ENCODE measurements around the gene GAB3.

GAB3 gene

DNA sequence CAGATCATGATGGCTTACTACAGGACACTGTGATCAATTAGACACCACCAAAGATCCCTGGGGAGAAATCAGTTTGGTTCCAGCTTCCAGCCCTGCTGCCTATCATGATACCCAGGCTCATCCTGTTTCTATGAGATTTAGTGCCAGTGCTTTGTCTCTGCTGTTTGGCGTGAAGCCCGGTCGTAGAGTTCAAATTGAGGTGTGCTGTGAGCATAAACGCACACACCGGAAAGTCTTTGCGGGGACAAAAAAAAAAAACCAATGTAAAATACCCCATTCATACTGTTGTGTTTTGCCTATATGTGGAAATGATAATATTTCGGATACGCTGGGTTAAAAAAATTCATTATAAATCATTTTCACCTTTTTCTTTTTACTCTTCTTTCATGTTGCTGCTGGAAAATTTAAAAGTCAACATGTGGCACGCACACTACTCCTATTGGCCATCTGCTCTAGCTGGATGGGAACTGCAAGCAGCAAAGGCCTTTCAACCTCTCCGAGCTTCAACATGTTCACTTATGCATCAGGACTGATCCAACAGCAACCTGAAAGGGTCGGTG, 11.2 kb upstream of the GAB3 start:
- Histone ChIP-seq H3K27me3 (ENCODE audit: insufficient read depth, low read length, poor library complexity, severe bottlenecking) (no peaks in the 10 kb centered on the region), H3K4me1 (ENCODE audit: insufficient read depth, low read length, poor library complexity, severe bottlenecking) (peaks cover 19% of the 10 kb centered on the region), H3K4me3 (ENCODE audit: low read length, poor library complexity, severe bottlenecking) (peak overlapping the region; percentile 83), H3K4me2 (ENCODE audit: low read depth, low read length, poor library complexity, severe bottlenecking) (peak overlapping the region; percentile 89), H2AFZ (ENCODE audit: low read length) (peak overlapping the region; percentile 84), H3K79me2 (ENCODE audit: insufficient read depth, low read length) (peaks cover 42% of the 10 kb centered on the region), H4K20me1 (ENCODE audit: insufficient read depth, low read length, poor library complexity, severe bottlenecking) (peaks cover 22% of the 10 kb centered on the region), H3K9me2 (replicated peaks; ENCODE audit: low read depth, low read length) (no peaks in the 10 kb centered on the region), H3F3A (ENCODE audit: low read depth) (no peaks in the 10 kb centered on the region), H3K36me3 (ENCODE audit: insufficient read depth, low read length) (peaks cover 22% of the 10 kb centered on the region), H3K9ac (ENCODE audit: low read depth, low read length, poor library complexity, severe bottlenecking) (peak overlapping the region; percentile 86), H3K9me3 (ENCODE audit: insufficient read depth, low read depth, low read length) (no peaks in the 10 kb centered on the region)
- TF ChIP-seq, protein P1, sequence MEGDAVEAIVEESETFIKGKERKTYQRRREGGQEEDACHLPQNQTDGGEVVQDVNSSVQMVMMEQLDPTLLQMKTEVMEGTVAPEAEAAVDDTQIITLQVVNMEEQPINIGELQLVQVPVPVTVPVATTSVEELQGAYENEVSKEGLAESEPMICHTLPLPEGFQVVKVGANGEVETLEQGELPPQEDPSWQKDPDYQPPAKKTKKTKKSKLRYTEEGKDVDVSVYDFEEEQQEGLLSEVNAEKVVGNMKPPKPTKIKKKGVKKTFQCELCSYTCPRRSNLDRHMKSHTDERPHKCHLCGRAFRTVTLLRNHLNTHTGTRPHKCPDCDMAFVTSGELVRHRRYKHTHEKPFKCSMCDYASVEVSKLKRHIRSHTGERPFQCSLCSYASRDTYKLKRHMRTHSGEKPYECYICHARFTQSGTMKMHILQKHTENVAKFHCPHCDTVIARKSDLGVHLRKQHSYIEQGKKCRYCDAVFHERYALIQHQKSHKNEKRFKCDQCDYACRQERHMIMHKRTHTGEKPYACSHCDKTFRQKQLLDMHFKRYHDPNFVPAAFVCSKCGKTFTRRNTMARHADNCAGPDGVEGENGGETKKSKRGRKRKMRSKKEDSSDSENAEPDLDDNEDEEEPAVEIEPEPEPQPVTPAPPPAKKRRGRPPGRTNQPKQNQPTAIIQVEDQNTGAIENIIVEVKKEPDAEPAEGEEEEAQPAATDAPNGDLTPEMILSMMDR (conservative IDR thresholded peaks at IDR 0.05; ENCODE audit: low read length): no peak
- no peak for TF ChIP-seq EZH2phosphoT487 (IDR thresholded peaks at IDR 0.05; ENCODE audit: borderline replicate concordance)

DNA sequence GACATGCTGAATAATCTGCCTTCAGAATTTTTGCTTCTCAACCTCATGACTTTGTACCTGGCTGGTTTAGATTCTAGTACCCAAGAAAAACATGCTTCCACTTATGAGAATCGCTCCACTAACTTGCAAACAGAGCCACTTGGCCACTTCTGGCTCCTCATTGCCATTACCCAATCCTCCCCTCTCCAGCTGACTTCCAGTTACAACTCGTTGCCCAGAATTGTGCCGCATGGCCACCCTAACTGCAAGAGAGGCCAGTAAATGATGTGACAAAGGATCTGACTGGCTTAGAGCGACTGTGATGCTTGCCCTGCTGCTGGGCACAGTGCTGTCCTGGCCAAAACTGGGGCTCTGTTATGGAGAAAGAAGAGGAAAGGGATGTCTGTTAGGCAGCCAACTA, 7.8 kb upstream of the GAB3 start:
- no peak overlapping the region; the same call in 1 of the 2 replicates for H2AFZ ChIP-seq (ENCODE audit: low read length)
- no peaks in the 10 kb centered on the region for H3K36me3 ChIP-seq (ENCODE audit: insufficient read depth, low read length)

DNA sequence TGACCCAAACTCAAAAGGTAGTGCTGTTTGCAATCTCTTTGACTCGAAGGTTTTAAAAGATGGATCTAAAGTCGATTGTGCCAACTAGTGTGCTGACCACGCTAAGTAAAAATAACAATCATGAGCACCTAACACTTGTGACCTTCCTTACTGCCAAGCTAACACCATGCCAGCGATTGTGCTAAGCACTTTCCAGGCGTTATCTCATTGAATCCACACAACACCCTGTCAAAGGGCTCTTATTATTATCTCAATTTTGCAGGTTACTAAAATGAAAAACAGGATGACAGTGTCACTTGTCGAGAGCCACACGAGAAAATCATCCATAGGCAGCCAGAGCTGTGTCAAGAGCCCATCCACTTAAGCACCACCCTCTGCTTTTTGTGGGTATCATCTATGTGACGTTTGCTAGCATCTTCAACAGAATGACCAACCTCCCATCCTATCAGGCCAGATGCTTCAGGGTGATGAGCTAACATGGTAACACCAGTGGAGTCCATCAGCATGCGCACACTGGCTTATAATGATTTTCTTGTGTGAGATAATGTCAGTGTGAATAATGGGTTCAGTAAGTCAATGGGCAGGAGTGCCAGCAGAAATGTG, 893 bp upstream of the GAB3 start:
- H3K9me3 ChIP-seq (ENCODE audit: insufficient read depth, low read depth, low read length): no peaks in the 10 kb centered on the region
- H3K36me3 ChIP-seq (ENCODE audit: insufficient read depth, low read length): no peaks in the 10 kb centered on the region
- no peaks in the 10 kb centered on the region for H3K9me2 ChIP-seq (replicated peaks; ENCODE audit: low read depth, low read length)
- H3K4me1 ChIP-seq (ENCODE audit: insufficient read depth, low read length, poor library complexity, severe bottlenecking): peaks cover 24% of the 10 kb centered on the region
- H3K9ac ChIP-seq (ENCODE audit: low read depth, low read length, poor library complexity, severe bottlenecking): no peak overlapping the region
- no peak overlapping the region for H2AFZ ChIP-seq (ENCODE audit: low read length)
- peak overlapping the region; percentile 38 for H3K4me2 ChIP-seq (ENCODE audit: low read depth, low read length, poor library complexity, severe bottlenecking)
- no peaks in the 10 kb centered on the region for H3F3A ChIP-seq (ENCODE audit: low read depth)
- H3K27me3 ChIP-seq (ENCODE audit: insufficient read depth, low read length, poor library complexity, severe bottlenecking): no peaks in the 10 kb centered on the region
- H4K20me1 ChIP-seq (ENCODE audit: insufficient read depth, low read length, poor library complexity, severe bottlenecking): no peaks in the 10 kb centered on the region
- H3K4me3 ChIP-seq (ENCODE audit: low read length, poor library complexity, severe bottlenecking): no peak overlapping the region
- H3K79me2 ChIP-seq (ENCODE audit: insufficient read depth, low read length): 0 out of 2 replicates have a peak, but pooled peaks cover 6% of the 10 kb centered on the region
- TF ChIP-seq, protein P1 (conservative IDR thresholded peaks at IDR 0.05; ENCODE audit: low read length): no peak

More for the DNA sequence above, 7.8 kb upstream of the GAB3 start:
- no peak for TF ChIP-seq EZH2phosphoT487 (IDR thresholded peaks at IDR 0.05; ENCODE audit: borderline replicate concordance)
- TF ChIP-seq, protein P1 (conservative IDR thresholded peaks at IDR 0.05; ENCODE audit: low read length): no peak
- Histone ChIP-seq H3K9ac (ENCODE audit: low read depth, low read length, poor library complexity, severe bottlenecking) (no peak overlapping the region), H3K79me2 (ENCODE audit: insufficient read depth, low read length) (peaks cover 10% of the 10 kb centered on the region), H3F3A (ENCODE audit: low read depth) (no peaks in the 10 kb centered on the region), H3K27me3 (ENCODE audit: insufficient read depth, low read length, poor library complexity, severe bottlenecking) (no peaks in the 10 kb centered on the region), H3K4me2 (ENCODE audit: low read depth, low read length, poor library complexity, severe bottlenecking) (no peak overlapping the region), H3K4me1 (ENCODE audit: insufficient read depth, low read length, poor library complexity, severe bottlenecking) (peaks cover 10% of the 10 kb centered on the region), H4K20me1 (ENCODE audit: insufficient read depth, low read length, poor library complexity, severe bottlenecking) (peaks cover 3% of the 10 kb centered on the region), H3K9me3 (ENCODE audit: insufficient read depth, low read depth, low read length) (no peaks in the 10 kb centered on the region), H3K4me3 (ENCODE audit: low read length, poor library complexity, severe bottlenecking) (no peak overlapping the region), H3K9me2 (replicated peaks; ENCODE audit: low read depth, low read length) (no peaks in the 10 kb centered on the region)

All from Loucy (cell line).